NCI-H526 (cell line): ENCODE data around the gene ACO1.

Experiments
- DNase-seq, 2 experiments: peaks; one replicate each; lab custom pipeline; 2025; lab: John Stamatoyannopoulos, UW

Gene ACO1

GRCh38 chr9:32487981-32488380, 103.5 kb downstream of the ACO1 start:
- DNase-seq, result no peak

- DNase-seq, result no peak
These were observed 106.2 kb downstream of the ACO1 start for GRCh38 chr9:32490601-32491000.

- DNase-seq, result no peak
These were observed 113.5 kb downstream of the ACO1 start for GRCh38 chr9:32497921-32498320.

GRCh38 chr9:32500768-32501167, 116.3 kb downstream of the ACO1 start:
- DNase-seq, result no peak

- DNase-seq, result peak; percentile 92 to 97
These were observed 117.4 kb downstream of the ACO1 start for GRCh38 chr9:32501868-32502267.

GRCh38 chr9:32502464-32502863, 118.0 kb downstream of the ACO1 start:
- peak; percentile 59 to 80 for DNase-seq

- peak; percentile 94 to 95 for DNase-seq
These were observed 118.6 kb downstream of the ACO1 start for GRCh38 chr9:32503008-32503407.
